ENCODE data around the gene BST2. TPM values are rescaled to one million over a fixed set of nuclear protein-coding genes. Genes with fewer than 3 reads are reported as not detected.

BST2 gene
- total and polyA plus RNA-seq, 9 of the 15 experiments (the other 6 are each of a cell fraction or from before 2014, with no cell fraction given) = 11.2 to 232 (median 151) TPM

DNA sequence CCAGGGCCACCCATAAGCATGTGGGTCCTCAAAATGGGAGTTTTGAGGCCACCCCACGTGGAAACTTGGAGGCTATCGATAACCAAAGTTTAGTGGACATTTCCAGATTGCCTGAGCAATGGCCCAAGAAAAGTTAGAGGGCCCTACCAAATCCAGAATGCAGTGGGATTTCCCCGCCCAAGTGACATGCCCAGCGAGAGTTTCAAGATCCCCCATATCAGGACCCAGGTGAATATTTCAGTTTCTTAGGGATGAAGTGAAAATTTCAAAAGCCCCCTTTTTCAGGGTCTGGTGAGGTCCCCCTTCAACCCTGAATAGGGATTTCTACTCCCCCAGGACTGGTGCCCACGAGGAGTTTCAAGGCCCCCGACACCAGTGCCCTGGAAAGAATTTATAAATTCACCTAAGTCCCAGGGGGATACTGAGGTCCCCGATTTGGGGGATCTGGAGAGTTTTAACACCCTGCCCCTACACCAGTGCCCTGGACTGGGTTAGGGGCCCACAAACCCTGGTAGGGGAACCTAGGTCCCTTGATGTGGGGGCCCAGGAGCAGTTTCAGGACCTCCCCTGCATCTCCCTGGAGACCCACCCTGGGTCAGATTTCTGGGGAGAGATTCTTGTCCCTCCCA lies 695 bp downstream of the BST2 start:
- in situ Hi-C loops (cut with MboI) = no loop called here
- peak overlapping the region; percentile 81 for H2AFZ ChIP-seq (ENCODE audit: low read depth, low read length)
- FAIRE-seq = no peak
- no peak for TF ChIP-seq ZNF133 (CRISPR knock-in tag; IDR thresholded peaks at IDR 0.05)
- TF ChIP-seq YY1 (IDR thresholded peaks at IDR 0.05; ENCODE audit: borderline replicate concordance in 1 of 3, control insufficient read depth in 1 of 3, extremely low read depth in 1 of 3, insufficient read depth in 3 of 3, insufficient read length in 1 of 3, insufficient replicate concordance in 2 of 3, low read depth in 1 of 3, low read length in 2 of 3) = peak in 1 of 3 experiments; percentile 2
- no peak for TF ChIP-seq SRF (CRISPR knock-in tag; IDR thresholded peaks at IDR 0.05)
- TF ChIP-seq SETDB1 (IDR thresholded peaks at IDR 0.05; ENCODE audit: low read length) = no peak
- TF ChIP-seq RBBP5 (IDR thresholded peaks at IDR 0.05; ENCODE audit: borderline replicate concordance, insufficient read depth, low read length, poor library complexity, severe bottlenecking) = no peak
- TF ChIP-seq, protein P1, sequence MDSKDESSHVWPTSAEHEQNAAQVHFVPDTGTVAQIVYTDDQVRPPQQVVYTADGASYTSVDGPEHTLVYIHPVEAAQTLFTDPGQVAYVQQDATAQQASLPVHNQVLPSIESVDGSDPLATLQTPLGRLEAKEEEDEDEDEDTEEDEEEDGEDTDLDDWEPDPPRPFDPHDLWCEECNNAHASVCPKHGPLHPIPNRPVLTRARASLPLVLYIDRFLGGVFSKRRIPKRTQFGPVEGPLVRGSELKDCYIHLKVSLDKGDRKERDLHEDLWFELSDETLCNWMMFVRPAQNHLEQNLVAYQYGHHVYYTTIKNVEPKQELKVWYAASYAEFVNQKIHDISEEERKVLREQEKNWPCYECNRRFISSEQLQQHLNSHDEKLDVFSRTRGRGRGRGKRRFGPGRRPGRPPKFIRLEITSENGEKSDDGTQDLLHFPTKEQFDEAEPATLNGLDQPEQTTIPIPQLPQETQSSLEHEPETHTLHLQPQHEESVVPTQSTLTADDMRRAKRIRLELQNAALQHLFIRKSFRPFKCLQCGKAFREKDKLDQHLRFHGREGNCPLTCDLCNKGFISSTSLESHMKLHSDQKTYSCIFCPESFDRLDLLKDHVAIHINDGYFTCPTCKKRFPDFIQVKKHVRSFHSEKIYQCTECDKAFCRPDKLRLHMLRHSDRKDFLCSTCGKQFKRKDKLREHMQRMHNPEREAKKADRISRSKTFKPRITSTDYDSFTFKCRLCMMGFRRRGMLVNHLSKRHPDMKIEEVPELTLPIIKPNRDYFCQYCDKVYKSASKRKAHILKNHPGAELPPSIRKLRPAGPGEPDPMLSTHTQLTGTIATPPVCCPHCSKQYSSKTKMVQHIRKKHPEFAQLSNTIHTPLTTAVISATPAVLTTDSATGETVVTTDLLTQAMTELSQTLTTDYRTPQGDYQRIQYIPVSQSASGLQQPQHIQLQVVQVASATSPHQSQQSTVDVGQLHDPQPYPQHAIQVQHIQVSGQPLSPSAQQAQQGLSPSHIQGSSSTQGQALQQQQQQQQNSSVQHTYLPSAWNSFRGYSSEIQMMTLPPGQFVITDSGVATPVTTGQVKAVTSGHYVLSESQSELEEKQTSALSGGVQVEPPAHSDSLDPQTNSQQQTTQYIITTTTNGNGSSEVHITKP (IDR thresholded peaks at IDR 0.05; ENCODE audit: partially characterized antibody) = peak; percentile 58
- no peak for TF ChIP-seq FOXJ2 (tag; IDR thresholded peaks at IDR 0.05)
- TF ChIP-seq, protein P2, sequence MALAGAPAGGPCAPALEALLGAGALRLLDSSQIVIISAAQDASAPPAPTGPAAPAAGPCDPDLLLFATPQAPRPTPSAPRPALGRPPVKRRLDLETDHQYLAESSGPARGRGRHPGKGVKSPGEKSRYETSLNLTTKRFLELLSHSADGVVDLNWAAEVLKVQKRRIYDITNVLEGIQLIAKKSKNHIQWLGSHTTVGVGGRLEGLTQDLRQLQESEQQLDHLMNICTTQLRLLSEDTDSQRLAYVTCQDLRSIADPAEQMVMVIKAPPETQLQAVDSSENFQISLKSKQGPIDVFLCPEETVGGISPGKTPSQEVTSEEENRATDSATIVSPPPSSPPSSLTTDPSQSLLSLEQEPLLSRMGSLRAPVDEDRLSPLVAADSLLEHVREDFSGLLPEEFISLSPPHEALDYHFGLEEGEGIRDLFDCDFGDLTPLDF (CRISPR knock-in tag; IDR thresholded peaks at IDR 0.05) = no peak
- TF ChIP-seq CHCHD3 (CRISPR knock-in tag; IDR thresholded peaks at IDR 0.05) = 0 out of 2 replicates have a peak, but pooled peaks have one; percentile 32
- no peak for TF ChIP-seq ELF1 (tag; IDR thresholded peaks at IDR 0.05)
- TF ChIP-seq, protein P3, sequence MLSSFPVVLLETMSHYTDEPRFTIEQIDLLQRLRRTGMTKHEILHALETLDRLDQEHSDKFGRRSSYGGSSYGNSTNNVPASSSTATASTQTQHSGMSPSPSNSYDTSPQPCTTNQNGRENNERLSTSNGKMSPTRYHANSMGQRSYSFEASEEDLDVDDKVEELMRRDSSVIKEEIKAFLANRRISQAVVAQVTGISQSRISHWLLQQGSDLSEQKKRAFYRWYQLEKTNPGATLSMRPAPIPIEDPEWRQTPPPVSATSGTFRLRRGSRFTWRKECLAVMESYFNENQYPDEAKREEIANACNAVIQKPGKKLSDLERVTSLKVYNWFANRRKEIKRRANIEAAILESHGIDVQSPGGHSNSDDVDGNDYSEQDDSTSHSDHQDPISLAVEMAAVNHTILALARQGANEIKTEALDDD (IDR thresholded peaks at IDR 0.05) = no peak
- peak; percentile 79; the same call in 1 of the 2 replicates for TF ChIP-seq ZSCAN29 (IDR thresholded peaks at IDR 0.05)
- TF ChIP-seq KAT7 (CRISPR knock-in tag; IDR thresholded peaks at IDR 0.05; ENCODE audit: borderline replicate concordance) = peak; percentile 68; the same call in 1 of the 2 replicates

More for the DNA sequence above, 695 bp downstream of the BST2 start:
- ChIA-PET CTCF (ENCODE audit: low intra/inter-chr PET ratio) (no interaction called here), POLR2A (interaction anchor here (0.6 to 2.4 kb wide), 7 partner anchors 11 to 935 kb away, joined by 3 to 20 read pairs (median 5); partner anchors contain the start of genes ANO8, CCDC194 and MVB12A)
- Histone ChIP-seq H3K36me3 (ENCODE audit: control insufficient read depth, insufficient read depth, low read length) (peaks cover 26% of the 10 kb centered on the region; the same call in 2 of the 3 replicates), H3K27me3 (ENCODE audit: control insufficient read depth in 2 of 2, insufficient read depth in 2 of 2, low read length in 2 of 2) (no peaks in the 10 kb centered on the region), H3K4me3 (peak overlapping the region; percentile 53), H3K4me2 (ENCODE audit: insufficient read depth, low read length) (peak overlapping the region; percentile 92), H3K9ac (ENCODE audit: insufficient read depth in 1 of 2, low read depth in 2 of 2, low read length in 2 of 2) (peak overlapping the region; percentile 78 to 93), H3K9me3 (replicated peaks; ENCODE audit: control insufficient read depth, insufficient read depth, low read depth, low read length) (no peaks in the 10 kb centered on the region), H3K9me1 (ENCODE audit: control insufficient read depth, insufficient read depth, low read length) (no peaks in the 10 kb centered on the region), H3K27ac (ENCODE audit: extremely low read depth, low read depth, low read length) (peak overlapping the region; percentile 69), H3K4me1 (replicated peaks in 1 of 2; ENCODE audit: control insufficient read depth in 2 of 2, insufficient read depth in 2 of 2, low read length in 2 of 2) (peaks cover 12 to 37% of the 10 kb centered on the region in 2 experiments; a peak in 4 of 5 replicates), H4K20me1 (replicated peaks; ENCODE audit: control insufficient read depth, insufficient read depth, low read length) (0 out of 2 replicates have a peak, but pooled peaks cover 3% of the 10 kb centered on the region), H3K79me2 (ENCODE audit: control insufficient read depth, insufficient read depth, low read length) (peaks cover 64% of the 10 kb centered on the region)
- intact Hi-C loops (cut with micrococcal nuclease) = loop anchor here (1.0 kb wide), 1 partner anchor 15 kb away; no protein-coding TSS in a partner anchor
- BruUV-seq (replicated peaks) = TSS peak; percentile 68
- ATAC-seq (no peak), DNase-seq (ENCODE audit: extremely low read depth in 1 of 4, low spot score in 3 of 4) (peak in 1 of 4 experiments; percentile 44)
- WGBS (ENCODE audit: insufficient coverage, low coverage, missing lambda C conversion rate) = 2% methylated on average over 7 of the region's 7 CpGs
